T-helper 2 cell (primary cell): ENCODE data around the gene SPOUT1.
A peak's percentile ranks its signal among the peaks of the same experiment; 100 is the strongest.
"Not testable (repeated sequence)": the region's sequence is repeated elsewhere in the genome, so short reads cannot be mapped to it uniquely, and the experiment has no call there.

Experiments
- DNase-seq, 5 experiments: peaks; one replicate each; pipeline versions ENCODE4 v3.0.0 to v3.0.0-alpha.2; 2012 to 2022
- total RNA-seq, 2 donors: gene quantifications; one replicate each; lab custom pipeline; 2026; lab: John Stamatoyannopoulos, UW

Gene SPOUT1, protein sequence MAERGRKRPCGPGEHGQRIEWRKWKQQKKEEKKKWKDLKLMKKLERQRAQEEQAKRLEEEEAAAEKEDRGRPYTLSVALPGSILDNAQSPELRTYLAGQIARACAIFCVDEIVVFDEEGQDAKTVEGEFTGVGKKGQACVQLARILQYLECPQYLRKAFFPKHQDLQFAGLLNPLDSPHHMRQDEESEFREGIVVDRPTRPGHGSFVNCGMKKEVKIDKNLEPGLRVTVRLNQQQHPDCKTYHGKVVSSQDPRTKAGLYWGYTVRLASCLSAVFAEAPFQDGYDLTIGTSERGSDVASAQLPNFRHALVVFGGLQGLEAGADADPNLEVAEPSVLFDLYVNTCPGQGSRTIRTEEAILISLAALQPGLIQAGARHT
- 0.81 to 0.94 reads per million in 2 donors for total RNA-seq

DNA sequence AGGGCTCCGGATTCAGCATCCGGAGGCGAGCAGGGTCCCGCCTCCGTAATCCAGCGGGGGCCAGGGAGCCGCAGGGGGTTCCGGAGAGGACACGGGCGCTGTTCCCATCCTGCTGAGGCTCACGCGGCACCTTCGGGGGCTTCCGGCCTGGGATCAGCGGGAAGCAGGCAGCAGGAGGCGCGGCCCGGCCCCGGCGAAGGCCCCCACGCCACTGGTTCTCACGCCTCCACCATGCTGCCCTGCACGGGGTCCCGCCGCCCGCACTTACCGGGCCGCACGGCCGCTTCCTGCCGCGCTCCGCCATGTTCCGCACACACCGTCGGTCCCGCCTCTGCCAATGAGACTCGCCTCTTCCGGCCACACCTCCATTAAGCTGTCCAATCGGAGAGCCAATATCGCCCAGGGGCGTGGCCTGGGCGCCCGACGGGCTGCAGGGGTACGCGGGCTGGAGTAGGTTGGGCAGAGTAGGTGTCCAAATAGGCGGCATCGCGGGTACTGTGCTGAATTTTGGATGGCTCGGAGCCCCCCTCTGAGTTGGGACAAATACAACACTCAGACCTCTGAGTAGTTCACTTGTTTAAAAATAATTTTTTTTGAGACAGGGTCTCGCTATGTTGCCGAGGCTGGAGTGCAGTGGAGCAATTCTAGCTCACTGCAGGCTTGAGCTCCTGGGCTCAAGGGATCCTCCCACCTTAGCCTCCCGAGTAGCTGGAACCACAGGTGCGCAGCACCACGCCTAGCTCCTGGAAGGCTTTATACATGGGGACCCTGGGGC, at the start of gene SPOUT1:
Gene SPOUT1 (minus strand): TSS at position 318 of the 775 bp plus-strand sequence. CDS start 14 bp downstream, at position 304.
- DNase-seq: peak; percentile 82 to 94 (median 88)

DNA sequence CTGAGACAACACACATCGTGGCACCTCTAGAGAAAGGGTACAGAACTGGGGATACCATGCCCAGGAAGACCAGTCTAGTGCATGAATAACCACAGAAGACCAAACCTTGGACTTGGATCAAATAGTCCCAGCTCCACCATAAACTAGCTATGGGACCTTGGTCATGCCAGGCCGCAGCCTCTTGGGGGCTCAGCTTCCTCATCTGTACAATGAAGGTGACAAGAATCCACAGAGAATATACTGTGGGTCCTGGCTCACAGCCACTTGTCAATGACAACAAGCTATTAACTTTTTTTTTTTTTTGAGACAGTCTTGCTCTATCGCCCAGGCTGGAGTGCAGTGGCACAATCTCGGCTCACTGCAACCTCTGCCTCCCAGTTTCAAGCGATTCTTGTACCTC, 48.3 kb upstream of the SPOUT1 start:
- DNase-seq: no peak

DNA sequence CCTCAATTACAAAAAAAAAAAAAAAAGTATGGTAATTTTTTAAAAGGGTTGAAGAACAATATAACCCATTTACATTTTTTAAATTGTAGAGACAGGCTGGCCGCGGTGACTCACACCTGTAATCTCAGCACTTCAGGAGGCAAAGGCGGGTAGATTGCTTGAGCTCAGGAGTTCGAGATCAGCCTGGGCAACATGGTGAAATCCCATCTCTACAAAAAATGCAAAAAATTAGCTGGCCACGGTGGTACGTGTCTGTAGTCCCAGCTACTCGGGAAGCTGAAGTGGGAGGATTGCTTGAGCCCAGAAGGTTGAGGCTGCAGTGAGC, 41.3 kb upstream of the SPOUT1 start:
- DNase-seq: not testable (repeated sequence)

DNA sequence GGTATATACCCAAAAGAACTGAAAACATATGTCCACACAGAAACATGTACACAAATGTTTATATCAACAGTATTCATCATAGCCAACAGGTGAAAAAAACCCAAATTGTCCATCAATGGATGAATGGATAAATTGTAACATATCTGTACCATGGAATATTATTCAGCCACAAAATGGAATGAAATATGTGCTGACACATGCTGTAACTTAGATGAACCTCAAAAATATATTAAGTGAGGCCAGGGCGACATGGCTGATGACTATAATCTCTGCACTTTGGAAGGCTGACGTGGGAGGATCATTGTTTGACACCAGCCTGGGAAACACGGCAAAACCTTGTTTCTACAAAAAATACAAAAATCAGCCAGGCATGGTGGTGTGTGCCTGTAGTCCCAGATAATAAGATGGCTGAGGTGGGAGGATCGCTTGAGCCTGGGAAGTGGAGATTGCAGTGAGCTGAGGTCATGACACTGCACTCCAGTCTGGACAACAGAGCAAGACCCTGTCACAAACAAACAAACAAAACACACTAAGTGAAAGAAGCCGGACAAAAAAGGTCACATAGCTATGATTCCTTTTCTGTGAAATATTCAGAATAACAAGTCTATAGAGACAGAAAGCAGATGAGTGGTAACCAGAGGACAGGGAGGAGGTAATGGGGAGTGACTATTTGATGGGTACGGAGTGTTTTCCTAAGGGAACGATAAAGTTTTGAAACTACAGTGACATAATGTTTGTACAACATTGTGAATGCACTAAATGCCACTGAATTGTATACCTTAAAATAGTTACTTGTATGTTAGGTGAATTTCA, 40.7 kb upstream of the SPOUT1 start:
- DNase-seq: no peak

DNA sequence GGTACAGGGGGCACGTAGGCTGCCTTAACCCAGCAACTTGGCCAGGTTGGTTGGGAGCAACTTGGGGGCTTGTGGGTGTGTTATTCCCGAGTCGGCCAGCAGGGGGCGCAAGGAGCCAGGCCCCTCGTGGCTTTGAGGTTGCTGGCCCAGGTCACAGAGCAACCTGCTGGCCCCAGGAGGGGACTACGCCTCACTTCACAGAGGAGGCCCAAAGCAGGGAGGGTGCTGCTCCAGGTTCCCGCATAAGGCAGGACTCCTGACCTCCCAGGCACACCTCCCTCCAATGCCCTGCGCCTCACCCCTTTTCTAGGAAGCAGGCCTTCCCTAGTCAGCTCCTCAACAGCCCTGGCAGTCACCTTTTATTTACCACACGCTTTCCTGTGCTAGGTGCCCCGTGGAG, 34.1 kb upstream of the SPOUT1 start:
- DNase-seq: peak; percentile 62 to 81 (median 77)

DNA sequence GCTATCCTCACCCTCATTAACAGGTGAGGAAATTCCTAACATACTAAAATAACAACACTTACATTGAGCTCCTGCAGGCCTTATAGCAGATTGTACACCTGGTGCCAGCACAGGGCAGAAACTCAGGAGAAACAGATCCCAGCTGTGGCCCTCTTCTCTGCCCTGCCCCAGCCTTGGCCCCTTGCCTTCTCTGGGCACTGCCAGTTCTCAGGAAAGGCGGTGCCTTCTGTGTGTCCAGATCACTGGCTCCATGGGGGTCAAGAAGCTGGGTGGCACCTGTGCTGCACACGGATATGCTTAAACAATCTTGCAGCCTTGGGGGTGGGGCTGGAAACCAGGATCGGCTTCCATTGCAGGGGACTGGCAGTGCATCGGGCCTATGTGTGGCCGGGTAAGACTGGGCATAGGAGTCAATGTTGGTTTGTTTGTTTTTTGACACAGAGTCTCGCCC, 32.8 kb upstream of the SPOUT1 start:
- DNase-seq: no peak

DNA sequence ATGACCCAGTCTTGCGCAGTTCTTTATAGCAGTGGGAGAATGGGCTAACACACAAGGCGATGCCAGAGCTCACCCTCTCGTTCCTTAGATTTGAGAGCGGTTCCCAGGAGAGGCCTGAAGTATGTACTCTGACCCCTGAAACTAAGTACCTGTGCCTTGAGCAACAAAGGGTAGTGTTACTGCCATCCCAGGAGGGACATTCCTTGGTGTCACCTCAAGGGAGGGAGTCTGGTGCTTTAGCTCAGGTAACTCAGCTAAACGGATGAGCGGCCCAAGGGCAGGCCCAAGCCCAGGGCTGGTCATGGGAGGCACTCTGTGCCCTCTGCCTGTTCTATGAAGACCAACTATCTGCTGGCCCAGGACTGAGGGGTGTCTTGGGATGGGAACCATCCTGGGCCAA, 31.9 kb upstream of the SPOUT1 start:
- DNase-seq: no peak

DNA sequence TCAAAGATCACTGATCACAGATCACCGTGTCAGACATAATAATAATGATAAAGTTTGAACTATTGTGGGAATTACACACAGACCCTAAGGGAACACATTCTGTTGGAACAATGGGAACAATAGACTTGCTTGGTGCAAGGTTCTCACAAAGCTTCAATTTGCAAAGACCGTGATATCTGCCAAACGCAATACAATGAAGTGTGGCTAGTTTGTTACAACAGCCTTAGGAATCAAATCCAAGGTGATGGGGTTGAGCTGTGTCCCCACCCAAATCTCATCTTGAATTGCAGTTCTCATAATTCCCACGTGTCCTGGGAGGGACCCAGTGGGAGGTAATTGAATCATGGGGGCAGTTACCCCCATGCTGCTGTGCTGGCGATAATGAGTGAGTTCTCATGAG, 31.3 kb upstream of the SPOUT1 start:
- no peak for DNase-seq

DNA sequence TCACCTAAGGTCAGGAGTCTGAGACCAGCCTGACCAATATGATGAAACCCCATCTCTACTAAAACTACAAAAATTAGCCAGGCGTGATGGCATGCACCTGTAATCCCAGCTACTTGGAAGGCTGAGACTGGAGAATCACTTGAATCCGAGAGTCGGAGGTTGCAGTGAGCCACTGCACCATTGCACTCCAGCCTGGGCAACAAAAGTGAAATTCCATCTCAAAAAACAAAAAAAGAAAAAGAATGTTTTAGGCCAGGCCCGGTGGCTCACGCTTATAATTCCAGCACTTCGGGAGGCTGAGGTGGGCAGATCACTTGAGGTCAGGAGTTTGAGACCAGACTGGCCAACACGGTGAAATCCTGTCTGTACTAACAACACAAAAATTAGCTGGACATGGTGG, 28.9 kb upstream of the SPOUT1 start:
- DNase-seq: not testable (repeated sequence)

DNA sequence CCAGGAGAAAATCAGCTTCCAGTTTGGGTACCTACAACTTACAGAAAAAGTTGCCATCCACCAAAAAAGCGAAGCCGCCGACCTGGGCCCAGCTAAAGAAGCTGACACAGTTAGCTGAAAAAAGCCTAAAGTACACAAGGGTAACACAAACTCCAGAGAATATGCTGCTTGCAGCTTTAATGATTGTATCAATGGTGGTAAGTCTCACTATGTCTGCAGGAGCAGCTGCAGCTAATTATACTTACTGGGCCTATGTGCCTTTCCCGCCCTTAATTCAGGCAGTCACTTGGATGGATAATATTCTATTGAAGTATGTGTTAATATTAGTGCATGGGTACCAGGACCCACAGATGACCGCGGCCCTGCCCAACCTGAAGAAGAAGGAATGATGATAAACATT, 24.9 kb upstream of the SPOUT1 start:
- not testable (repeated sequence) for DNase-seq

DNA sequence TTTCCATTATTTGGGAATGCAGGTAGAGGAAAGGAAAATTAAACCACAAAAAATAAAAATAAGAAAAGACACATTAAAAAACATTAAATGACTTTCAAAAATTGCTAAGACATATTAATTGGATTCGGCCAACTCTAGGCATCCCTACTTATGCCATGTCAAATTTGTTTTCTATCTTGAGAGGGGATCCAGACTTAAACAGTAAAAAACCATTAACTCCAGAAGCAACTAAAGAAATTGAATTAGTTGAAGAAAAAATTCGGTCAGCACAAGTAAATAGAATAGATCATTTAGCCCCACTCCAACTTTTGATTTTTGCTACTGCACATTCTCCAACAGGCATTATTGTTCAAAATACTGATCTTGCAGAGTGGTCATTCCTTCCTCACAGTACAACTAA, 23.1 kb upstream of the SPOUT1 start:
- not testable (repeated sequence) for DNase-seq

DNA sequence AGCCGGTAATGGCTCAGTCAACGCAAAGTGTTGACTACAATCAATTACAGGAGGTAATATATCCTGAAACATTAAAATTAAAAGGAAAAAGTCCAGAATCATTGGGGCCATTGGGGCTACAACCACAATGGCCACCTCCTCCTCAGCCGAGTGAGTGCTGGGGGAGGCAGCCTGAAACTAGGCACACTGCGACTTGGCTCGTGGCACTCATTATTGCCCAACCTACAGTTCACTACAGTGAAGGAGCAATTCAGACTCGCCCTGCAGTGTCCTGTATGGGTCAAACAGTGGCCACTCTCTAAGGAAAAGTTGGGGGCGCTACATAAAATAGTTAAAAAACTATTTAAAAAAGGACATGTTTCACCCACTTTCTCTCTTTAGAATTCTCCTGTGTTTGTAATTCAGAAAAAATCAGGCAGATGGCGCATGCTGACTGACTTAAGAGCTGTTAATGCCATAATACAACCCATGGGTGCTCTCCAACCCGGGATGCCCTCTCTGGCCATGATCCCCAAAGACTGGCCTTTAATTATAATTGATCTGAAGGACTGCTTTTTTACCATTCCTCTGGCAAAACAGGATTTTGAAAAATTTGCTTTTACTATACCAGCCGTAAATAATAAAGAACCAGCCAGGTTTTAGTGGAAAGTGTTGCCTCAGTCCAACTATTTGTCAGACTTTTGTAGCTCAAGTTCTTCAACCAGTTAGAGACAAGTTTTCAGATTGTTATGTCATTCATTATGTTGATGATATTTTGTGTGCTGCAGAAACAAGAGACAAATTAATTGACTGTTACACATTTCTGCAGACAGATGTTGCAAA, 22.4 kb upstream of the SPOUT1 start:
- DNase-seq: peak in 1 of 5 experiments; percentile 22

DNA sequence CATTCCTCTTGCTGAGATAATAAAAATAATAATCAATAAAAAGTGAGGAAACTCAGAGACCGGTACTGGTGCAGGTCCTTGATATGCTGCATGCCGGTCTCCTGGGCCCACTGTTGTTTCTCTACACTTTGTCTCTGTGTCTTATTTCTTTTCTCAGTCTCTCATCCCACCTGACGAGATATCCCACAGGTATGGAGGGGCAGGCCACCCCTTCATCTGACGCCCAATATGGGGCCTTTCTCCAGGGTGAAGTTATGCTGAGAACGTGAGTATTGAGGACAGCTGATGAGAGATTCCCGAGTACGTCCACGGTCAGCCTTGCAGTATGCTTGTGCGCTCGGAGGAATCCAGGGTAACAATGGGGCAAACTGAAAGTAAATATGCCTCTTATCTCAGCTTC, 21.4 kb upstream of the SPOUT1 start:
- not testable (repeated sequence) for DNase-seq

DNA sequence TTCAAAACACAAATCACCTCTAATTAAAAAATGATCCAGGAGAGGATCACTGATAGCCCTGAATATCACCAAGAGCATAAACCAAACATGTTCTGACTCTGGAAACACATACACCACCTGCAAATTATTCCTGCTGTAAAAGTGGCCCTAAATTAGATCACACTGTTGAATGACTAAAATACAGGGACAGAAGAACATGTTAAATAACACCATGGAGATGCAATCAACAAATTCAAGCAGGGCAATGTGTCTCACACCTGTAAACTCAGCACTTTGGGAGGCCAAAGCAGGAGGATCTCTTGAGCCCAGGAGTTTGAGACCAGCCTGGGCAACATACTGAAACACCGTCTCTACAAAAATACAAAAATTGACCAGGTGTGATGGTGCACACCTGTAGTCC, 18.2 kb upstream of the SPOUT1 start:
- no peak for DNase-seq

DNA sequence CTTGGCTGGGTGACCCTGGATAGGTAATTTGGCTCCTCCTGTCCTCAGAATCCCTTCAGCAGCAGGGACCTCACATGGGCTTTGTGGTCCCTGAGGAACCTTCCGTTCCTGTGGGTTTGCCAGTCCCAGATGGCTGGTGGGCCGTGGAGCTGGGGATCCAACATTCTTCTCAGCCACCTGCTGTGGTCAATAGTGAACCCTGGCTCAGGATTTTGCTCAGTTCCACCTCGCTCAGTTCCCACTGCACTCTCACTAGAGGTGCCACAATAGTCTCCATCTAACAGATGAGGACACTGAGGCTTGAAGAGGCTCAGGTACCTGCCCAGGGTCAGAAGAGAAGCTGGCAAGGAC, 17.1 kb upstream of the SPOUT1 start:
- no peak for DNase-seq

DNA sequence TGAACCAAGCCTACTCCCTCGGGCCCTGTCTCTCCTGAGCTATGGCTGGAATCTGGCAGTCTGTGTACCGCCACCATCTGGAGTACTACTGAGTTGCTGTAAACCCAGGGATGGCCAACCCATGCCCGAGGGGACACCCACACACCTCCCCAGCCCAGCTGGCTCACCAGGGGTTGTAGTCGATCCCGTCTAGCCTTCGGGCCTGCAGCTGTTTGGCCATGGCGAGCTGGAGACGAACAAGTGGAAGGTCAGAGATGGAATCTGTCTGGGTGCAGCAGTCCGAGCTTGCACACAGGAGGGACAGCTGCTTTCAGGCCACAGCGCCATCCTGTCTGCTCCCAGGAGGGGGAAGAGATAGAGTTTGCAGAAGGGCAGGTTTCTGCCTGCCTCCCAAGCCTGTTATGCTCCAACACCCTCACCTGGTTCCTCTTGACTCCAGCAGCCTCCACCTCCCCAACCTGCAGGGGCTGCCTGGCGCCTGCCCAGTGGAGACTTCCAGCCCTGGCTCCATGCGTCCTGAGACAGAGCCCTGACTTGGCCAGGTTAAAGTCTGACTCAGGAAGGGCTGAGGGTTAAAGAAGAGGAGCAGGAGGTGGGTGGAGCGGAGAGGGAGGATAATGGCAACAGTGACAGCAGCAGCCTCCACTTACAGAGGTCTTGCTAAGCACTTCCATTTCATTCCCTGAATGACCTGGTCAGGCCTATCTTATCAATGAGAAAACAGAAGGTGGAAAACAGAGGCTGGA, 15.8 kb upstream of the SPOUT1 start:
- no peak for DNase-seq

DNA sequence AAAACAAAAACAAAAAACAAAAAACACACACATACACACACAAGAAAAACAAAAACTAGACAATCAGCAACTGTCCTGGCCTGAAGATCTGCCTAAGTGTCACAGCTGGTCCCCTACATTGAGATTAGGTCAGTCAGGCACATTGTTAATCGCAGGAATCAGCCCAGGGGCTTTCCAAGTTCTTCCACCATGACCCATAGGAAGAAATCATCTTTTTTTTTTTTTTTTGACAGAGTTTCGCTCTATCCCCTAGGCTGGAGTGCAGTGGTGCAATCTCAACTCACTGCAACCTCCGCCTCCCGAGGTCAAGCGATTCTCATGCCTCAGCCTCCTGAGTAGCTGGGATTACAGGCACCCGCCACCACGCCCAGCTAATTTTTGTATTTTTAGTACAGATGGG, 13.6 kb upstream of the SPOUT1 start:
- DNase-seq: not testable (repeated sequence)

DNA sequence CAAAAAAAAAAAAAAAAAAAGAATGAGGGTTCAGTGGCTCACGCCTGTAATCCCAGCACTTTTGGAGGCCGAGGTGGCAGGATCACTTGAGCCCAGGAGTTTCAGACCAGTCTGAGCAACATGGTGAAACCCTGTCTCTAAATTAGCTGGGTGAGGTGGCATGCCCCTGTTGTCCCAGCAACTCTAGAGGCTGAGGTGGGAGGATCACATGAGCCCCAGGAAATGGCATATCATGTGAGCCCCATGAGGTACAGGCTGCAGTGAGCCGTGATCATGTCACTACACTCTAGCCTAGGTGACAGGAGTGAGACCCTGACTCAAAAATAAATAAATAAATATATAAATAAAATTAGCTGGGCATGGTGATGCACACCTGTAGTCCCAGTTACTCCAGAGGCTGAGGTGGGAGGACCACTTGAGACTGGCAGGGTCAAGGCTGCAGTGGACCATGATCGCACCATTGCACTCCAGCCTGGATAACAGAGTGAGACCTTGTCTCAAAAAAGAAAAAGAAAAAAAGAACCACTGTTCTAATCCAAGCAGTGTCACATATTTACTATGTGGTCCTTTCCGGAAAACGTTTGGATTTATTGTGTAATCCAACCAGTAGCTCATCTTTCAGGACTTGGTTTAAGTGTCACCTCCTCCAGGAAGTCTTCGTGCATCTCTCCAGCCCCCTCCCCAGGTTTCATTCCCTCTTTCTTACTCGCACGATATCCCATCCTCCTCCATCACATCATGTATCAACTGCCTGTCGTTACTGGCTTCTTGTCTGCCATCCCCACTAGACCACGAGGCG, 12.3 kb upstream of the SPOUT1 start:
- DNase-seq: no peak

DNA sequence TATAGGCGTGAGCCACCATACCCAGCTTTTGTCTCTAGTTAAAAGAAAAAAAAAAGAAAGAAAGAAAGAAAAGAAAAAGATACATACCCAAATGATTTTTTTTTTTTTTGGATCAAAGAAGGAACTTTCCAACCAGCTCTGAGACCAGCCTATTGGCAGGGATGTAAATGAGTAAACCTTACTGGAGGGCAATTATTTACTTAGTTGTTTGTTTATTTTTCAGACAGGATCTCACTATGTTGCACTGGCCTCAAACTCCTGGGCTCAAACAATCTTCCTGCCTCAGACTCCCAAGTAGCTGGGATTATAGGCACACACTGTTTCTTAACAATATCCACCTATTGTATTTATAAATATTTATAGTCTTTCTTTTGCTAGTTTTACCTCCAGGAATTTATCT, 10.9 kb upstream of the SPOUT1 start:
- no peak for DNase-seq

DNA sequence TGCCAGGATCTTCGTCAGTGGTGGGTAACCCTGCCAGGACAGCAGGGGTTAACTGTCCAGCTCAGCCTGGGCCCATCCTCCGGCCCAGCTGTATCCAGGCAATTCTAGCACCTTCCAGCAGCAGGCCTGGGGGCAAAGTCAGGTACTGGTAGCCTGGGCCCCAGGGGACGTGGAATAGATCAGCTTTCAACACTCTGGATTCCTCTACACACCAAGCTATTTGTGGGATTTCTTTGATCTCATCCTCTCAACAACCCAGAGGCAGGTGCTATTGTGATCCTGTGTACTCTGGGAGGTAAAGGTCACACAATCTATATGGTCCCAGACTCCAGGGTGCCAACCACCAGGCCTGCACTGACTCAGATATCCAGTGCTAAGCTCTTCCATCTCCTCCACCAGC, 8.7 kb upstream of the SPOUT1 start:
- no peak for DNase-seq
